ENCODE results near the gene NOX1.

NOX1 gene

GRCh38 chrX:100874325-100874724 is at the start of gene NOX1:
NOX1 (minus strand) TSS chrX:100874359; CDS start chrX:100874139, 220 bp downstream.
- H3K27ac ChIP-seq (ENCODE audit: low read depth, low read length), result no peak within 1 kb of the TSS
- H3K4me1 ChIP-seq (ENCODE audit: insufficient read depth, low read length), result no peaks in the 10 kb centered on the region
- H3K27me3 ChIP-seq (ENCODE audit: control insufficient read depth in 1 of 2, insufficient read depth in 2 of 2, low read length in 2 of 2), result peaks cover 0 to 4% of the 10 kb centered on the region in 2 donors
- H3K4me3 ChIP-seq (ENCODE audit: low read depth in 1 of 2, low read length in 2 of 2), result no peak within 1 kb of the TSS
- H3K36me3 ChIP-seq (ENCODE audit: insufficient read depth, low read length), result no peaks in the 10 kb centered on the region
- H3K9me3 ChIP-seq (ENCODE audit: low read length), result no peaks in the 10 kb centered on the region
- no peak within 1 kb of the TSS for H3K9ac ChIP-seq (ENCODE audit: low read length)

- Histone ChIP-seq H3K27ac (ENCODE audit: low read depth, low read length) (no peak overlapping the region), H3K9ac (ENCODE audit: low read length) (no peak overlapping the region), H3K4me1 (ENCODE audit: insufficient read depth, low read length) (no peaks in the 10 kb centered on the region), H3K4me3 (ENCODE audit: low read depth in 1 of 2, low read length in 2 of 2) (no peak overlapping the region), H3K27me3 (ENCODE audit: control insufficient read depth in 1 of 2, insufficient read depth in 2 of 2, low read length in 2 of 2) (no peaks in the 10 kb centered on the region), H3K9me3 (ENCODE audit: low read length) (no peaks in the 10 kb centered on the region), H3K36me3 (ENCODE audit: insufficient read depth, low read length) (no peaks in the 10 kb centered on the region)
Observed at GRCh38 chrX:100915562-100915961, 41.4 kb upstream of the NOX1 start.

- Histone ChIP-seq H3K27ac (ENCODE audit: low read depth, low read length) (no peak overlapping the region), H3K4me1 (ENCODE audit: insufficient read depth, low read length) (no peaks in the 10 kb centered on the region), H3K4me3 (ENCODE audit: low read depth in 1 of 2, low read length in 2 of 2) (no peak overlapping the region), H3K9ac (ENCODE audit: low read length) (no peak overlapping the region), H3K9me3 (ENCODE audit: low read length) (no peaks in the 10 kb centered on the region), H3K27me3 (ENCODE audit: control insufficient read depth in 1 of 2, insufficient read depth in 2 of 2, low read length in 2 of 2) (peaks cover 0 to 6% of the 10 kb centered on the region in 2 donors), H3K36me3 (ENCODE audit: insufficient read depth, low read length) (no peaks in the 10 kb centered on the region)
Observed at GRCh38 chrX:100913111-100913510, 39.0 kb upstream of the NOX1 start.

GRCh38 chrX:100911731-100912130 is 37.6 kb upstream of the NOX1 start:
- Histone ChIP-seq H3K4me1 (ENCODE audit: insufficient read depth, low read length) (no peaks in the 10 kb centered on the region), H3K27me3 (ENCODE audit: control insufficient read depth in 1 of 2, insufficient read depth in 2 of 2, low read length in 2 of 2) (peaks cover 0 to 6% of the 10 kb centered on the region in 2 donors), H3K36me3 (ENCODE audit: insufficient read depth, low read length) (no peaks in the 10 kb centered on the region), H3K4me3 (ENCODE audit: low read depth in 1 of 2, low read length in 2 of 2) (no peak overlapping the region), H3K27ac (ENCODE audit: low read depth, low read length) (no peak overlapping the region), H3K9me3 (ENCODE audit: low read length) (no peaks in the 10 kb centered on the region), H3K9ac (ENCODE audit: low read length) (no peak overlapping the region)

- H3K4me3 ChIP-seq (ENCODE audit: low read depth in 1 of 2, low read length in 2 of 2), result no peak overlapping the region
- H3K9ac ChIP-seq (ENCODE audit: low read length), result no peak overlapping the region
- no peaks in the 10 kb centered on the region for H3K36me3 ChIP-seq (ENCODE audit: insufficient read depth, low read length)
- no peak overlapping the region for H3K27ac ChIP-seq (ENCODE audit: low read depth, low read length)
- no peaks in the 10 kb centered on the region for H3K9me3 ChIP-seq (ENCODE audit: low read length)
- H3K4me1 ChIP-seq (ENCODE audit: insufficient read depth, low read length), result no peaks in the 10 kb centered on the region
- peaks cover 0 to 6% of the 10 kb centered on the region in 2 donors for H3K27me3 ChIP-seq (ENCODE audit: control insufficient read depth in 1 of 2, insufficient read depth in 2 of 2, low read length in 2 of 2)
Observed at GRCh38 chrX:100905620-100906019, 31.5 kb upstream of the NOX1 start.

GRCh38 chrX:100904433-100904832 is 30.3 kb upstream of the NOX1 start:
- Histone ChIP-seq H3K36me3 (ENCODE audit: insufficient read depth, low read length) (no peaks in the 10 kb centered on the region), H3K4me1 (ENCODE audit: insufficient read depth, low read length) (no peaks in the 10 kb centered on the region), H3K27me3 (ENCODE audit: control insufficient read depth in 1 of 2, insufficient read depth in 2 of 2, low read length in 2 of 2) (peaks cover 0 to 6% of the 10 kb centered on the region in 2 donors), H3K27ac (ENCODE audit: low read depth, low read length) (no peak overlapping the region), H3K9me3 (ENCODE audit: low read length) (no peaks in the 10 kb centered on the region), H3K9ac (ENCODE audit: low read length) (no peak overlapping the region), H3K4me3 (ENCODE audit: low read depth in 1 of 2, low read length in 2 of 2) (no peak overlapping the region)

- Histone ChIP-seq H3K4me1 (ENCODE audit: insufficient read depth, low read length) (no peaks in the 10 kb centered on the region), H3K27me3 (ENCODE audit: control insufficient read depth in 1 of 2, insufficient read depth in 2 of 2, low read length in 2 of 2) (peaks cover 0 to 6% of the 10 kb centered on the region in 2 donors), H3K36me3 (ENCODE audit: insufficient read depth, low read length) (no peaks in the 10 kb centered on the region), H3K27ac (ENCODE audit: low read depth, low read length) (no peak overlapping the region), H3K4me3 (ENCODE audit: low read depth in 1 of 2, low read length in 2 of 2) (no peak overlapping the region), H3K9me3 (ENCODE audit: low read length) (no peaks in the 10 kb centered on the region), H3K9ac (ENCODE audit: low read length) (no peak overlapping the region)
Observed at GRCh38 chrX:100895365-100896075, 21.4 kb upstream of the NOX1 start.

- Histone ChIP-seq H3K4me1 (ENCODE audit: insufficient read depth, low read length) (no peaks in the 10 kb centered on the region), H3K4me3 (ENCODE audit: low read depth in 1 of 2, low read length in 2 of 2) (no peak overlapping the region), H3K27me3 (ENCODE audit: control insufficient read depth in 1 of 2, insufficient read depth in 2 of 2, low read length in 2 of 2) (peaks cover 0 to 1% of the 10 kb centered on the region in 2 donors), H3K27ac (ENCODE audit: low read depth, low read length) (no peak overlapping the region), H3K9me3 (ENCODE audit: low read length) (no peaks in the 10 kb centered on the region), H3K36me3 (ENCODE audit: insufficient read depth, low read length) (no peaks in the 10 kb centered on the region), H3K9ac (ENCODE audit: low read length) (no peak overlapping the region)
Observed at GRCh38 chrX:100883654-100884053, 9.5 kb upstream of the NOX1 start.

- H3K36me3 ChIP-seq (ENCODE audit: insufficient read depth, low read length), result no peaks in the 10 kb centered on the region
- H3K27ac ChIP-seq (ENCODE audit: low read depth, low read length), result no peak overlapping the region
- no peak overlapping the region for H3K4me3 ChIP-seq (ENCODE audit: low read depth in 1 of 2, low read length in 2 of 2)
- no peak overlapping the region for H3K9ac ChIP-seq (ENCODE audit: low read length)
- H3K9me3 ChIP-seq (ENCODE audit: low read length), result no peaks in the 10 kb centered on the region
- H3K4me1 ChIP-seq (ENCODE audit: insufficient read depth, low read length), result no peaks in the 10 kb centered on the region
- peaks cover 0 to 4% of the 10 kb centered on the region in 2 donors for H3K27me3 ChIP-seq (ENCODE audit: control insufficient read depth in 1 of 2, insufficient read depth in 2 of 2, low read length in 2 of 2)
Observed at GRCh38 chrX:100880368-100880767, 6.2 kb upstream of the NOX1 start.

- Histone ChIP-seq H3K4me1 (ENCODE audit: insufficient read depth, low read length) (no peaks in the 10 kb centered on the region), H3K36me3 (ENCODE audit: insufficient read depth, low read length) (no peaks in the 10 kb centered on the region), H3K27ac (ENCODE audit: low read depth, low read length) (no peak overlapping the region), H3K27me3 (ENCODE audit: control insufficient read depth in 1 of 2, insufficient read depth in 2 of 2, low read length in 2 of 2) (no peaks in the 10 kb centered on the region), H3K4me3 (ENCODE audit: low read depth in 1 of 2, low read length in 2 of 2) (no peak overlapping the region), H3K9me3 (ENCODE audit: low read length) (no peaks in the 10 kb centered on the region), H3K9ac (ENCODE audit: low read length) (no peak overlapping the region)
Observed at GRCh38 chrX:100871594-100872560, 2.3 kb downstream of the NOX1 start.

- no peak overlapping the region for H3K27ac ChIP-seq (ENCODE audit: low read depth, low read length)
- no peaks in the 10 kb centered on the region for H3K36me3 ChIP-seq (ENCODE audit: insufficient read depth, low read length)
- no peaks in the 10 kb centered on the region for H3K4me1 ChIP-seq (ENCODE audit: insufficient read depth, low read length)
Observed at GRCh38 chrX:100870527-100870926, 3.6 kb downstream of the NOX1 start.

More at GRCh38 chrX:100870527-100870926, 3.6 kb downstream of the NOX1 start:
- H3K27me3 ChIP-seq (ENCODE audit: control insufficient read depth in 1 of 2, insufficient read depth in 2 of 2, low read length in 2 of 2), result no peaks in the 10 kb centered on the region
- no peak overlapping the region for H3K9ac ChIP-seq (ENCODE audit: low read length)
- no peaks in the 10 kb centered on the region for H3K9me3 ChIP-seq (ENCODE audit: low read length)
- H3K4me3 ChIP-seq (ENCODE audit: low read depth in 1 of 2, low read length in 2 of 2), result no peak overlapping the region
